Measurements from ENCODE around the gene GKN2.

The GKN2 gene

DNA sequence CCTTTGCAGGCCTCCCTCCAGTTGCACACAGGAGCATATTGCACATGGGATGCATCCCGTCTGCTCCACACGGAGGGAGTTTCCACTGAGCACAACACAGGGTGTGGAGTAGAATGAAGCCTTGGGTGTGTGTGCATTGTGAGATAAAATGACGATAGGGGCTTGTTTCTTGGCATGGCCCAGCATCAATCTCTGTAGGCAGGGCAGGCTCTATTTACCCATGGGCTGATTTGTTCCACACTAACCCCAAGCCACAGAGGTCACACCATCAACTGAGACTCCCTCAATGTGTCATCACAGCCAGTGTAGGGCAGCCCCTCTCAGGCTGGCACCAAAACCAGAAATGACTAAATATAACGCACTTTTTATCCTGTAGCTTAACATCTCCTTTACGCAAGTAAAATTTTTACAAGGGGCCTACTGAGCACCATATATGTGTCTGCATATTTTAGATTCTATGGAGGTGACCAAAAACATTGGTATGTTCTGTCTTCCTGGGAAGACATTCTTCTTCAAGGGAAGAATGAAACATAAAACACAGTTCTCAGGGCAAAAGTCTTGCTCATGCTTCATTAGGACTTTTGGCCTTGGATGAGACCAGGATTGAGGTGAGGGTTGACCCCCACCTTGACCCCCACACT lies 19.0 kb upstream of the GKN2 start:
- Histone ChIP-seq H3K4me3 (ENCODE audit: low read depth in 1 of 2, low read length in 1 of 2) (no peak overlapping the region), H3K4me1 (ENCODE audit: control insufficient read depth in 1 of 2, insufficient read depth in 1 of 2, low read depth in 1 of 2, low read length in 1 of 2) (no peaks in the 10 kb centered on the region), H3K27me3 (peaks cover 17% of the 10 kb centered on the region), H3K27ac (no peak overlapping the region), H3K9me3 (no peaks in the 10 kb centered on the region), H3K36me3 (no peaks in the 10 kb centered on the region)
- TF ChIP-seq, protein P1, sequence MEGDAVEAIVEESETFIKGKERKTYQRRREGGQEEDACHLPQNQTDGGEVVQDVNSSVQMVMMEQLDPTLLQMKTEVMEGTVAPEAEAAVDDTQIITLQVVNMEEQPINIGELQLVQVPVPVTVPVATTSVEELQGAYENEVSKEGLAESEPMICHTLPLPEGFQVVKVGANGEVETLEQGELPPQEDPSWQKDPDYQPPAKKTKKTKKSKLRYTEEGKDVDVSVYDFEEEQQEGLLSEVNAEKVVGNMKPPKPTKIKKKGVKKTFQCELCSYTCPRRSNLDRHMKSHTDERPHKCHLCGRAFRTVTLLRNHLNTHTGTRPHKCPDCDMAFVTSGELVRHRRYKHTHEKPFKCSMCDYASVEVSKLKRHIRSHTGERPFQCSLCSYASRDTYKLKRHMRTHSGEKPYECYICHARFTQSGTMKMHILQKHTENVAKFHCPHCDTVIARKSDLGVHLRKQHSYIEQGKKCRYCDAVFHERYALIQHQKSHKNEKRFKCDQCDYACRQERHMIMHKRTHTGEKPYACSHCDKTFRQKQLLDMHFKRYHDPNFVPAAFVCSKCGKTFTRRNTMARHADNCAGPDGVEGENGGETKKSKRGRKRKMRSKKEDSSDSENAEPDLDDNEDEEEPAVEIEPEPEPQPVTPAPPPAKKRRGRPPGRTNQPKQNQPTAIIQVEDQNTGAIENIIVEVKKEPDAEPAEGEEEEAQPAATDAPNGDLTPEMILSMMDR (IDR thresholded peaks at IDR 0.05) = no peak

DNA sequence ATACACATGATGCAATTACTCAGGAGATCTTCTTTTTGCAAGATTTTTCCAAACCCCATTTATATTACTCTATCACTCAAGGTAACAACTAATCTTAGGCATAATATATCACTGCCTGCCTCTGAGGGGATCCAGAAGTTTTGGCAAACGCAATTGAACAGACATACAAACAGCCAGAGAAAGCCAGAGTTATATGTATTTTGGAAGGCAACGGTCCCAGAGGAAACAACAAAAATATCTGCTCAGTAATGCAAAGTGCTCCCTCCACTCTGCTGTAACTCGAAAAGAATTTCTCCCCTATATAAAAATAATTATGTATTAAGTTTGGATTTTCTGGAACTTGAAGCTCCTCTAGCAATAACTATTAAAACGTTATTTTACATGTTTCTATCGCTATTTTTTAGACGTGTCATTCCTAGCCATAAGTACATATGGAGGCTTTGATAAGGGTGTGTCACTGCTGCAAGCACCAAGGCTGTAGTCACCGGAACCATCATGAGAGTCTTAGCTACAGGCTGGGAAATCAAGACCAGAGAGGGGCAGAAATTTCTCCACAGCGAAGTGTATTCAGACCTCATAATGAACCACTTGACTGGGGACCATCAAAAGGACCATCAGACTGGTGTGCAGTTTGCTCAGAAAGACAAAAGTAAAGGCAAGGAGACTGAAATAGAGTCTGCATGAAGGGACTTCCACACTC lies 18.0 kb upstream of the GKN2 start:
- no peak overlapping the region for H3K27ac ChIP-seq
- TF ChIP-seq, protein P1 (IDR thresholded peaks at IDR 0.05) = no peak
- no peaks in the 10 kb centered on the region for H3K36me3 ChIP-seq

DNA sequence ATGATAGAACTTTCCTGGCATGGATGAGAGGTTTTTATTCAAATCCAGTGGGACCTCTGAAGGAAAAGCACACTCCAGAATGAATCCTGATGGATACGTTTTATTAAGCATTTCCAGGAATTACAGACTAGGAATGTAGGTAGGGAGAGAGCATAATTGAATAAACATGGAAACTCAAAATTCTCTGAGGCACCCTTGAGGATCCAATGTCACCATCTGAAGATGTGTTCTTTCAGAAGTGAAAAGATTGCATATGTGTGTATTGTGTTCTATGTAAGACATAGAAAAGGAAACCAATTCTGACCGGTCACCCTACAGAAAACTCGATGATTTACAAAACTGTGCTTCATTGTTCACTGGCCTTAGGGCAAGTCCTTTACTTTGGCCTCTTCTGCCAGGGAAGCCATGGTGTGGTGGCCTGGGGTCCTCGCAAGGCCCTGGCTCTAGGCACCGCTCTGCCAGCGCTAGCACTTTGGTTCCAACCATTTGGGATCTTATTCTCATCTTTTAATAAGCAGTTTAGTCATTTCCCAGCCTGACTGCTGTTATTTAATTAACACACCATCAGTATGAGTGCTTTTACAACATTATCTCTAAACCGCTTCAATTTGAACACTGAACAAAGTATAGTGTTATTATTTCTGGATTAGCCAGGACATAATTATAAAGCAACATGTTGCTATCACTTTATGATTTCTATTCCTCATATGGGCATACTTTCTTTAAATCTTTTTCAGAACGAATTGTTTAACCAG lies 17.2 kb upstream of the GKN2 start:
- no peaks in the 10 kb centered on the region for H3K9me3 ChIP-seq
- H3K4me1 ChIP-seq (ENCODE audit: control insufficient read depth in 1 of 2, insufficient read depth in 1 of 2, low read depth in 1 of 2, low read length in 1 of 2) = no peaks in the 10 kb centered on the region
- H3K36me3 ChIP-seq = no peaks in the 10 kb centered on the region
- no peak overlapping the region for H3K27ac ChIP-seq
- peaks cover 6% of the 10 kb centered on the region for H3K27me3 ChIP-seq
- no peak overlapping the region for H3K4me3 ChIP-seq (ENCODE audit: low read depth in 1 of 2, low read length in 1 of 2)
- TF ChIP-seq, protein P1 (IDR thresholded peaks at IDR 0.05) = no peak

More for the DNA sequence above, 18.0 kb upstream of the GKN2 start:
- H3K4me3 ChIP-seq (ENCODE audit: low read depth in 1 of 2, low read length in 1 of 2) = no peak overlapping the region
- no peaks in the 10 kb centered on the region for H3K9me3 ChIP-seq
- H3K4me1 ChIP-seq (ENCODE audit: control insufficient read depth in 1 of 2, insufficient read depth in 1 of 2, low read depth in 1 of 2, low read length in 1 of 2) = no peaks in the 10 kb centered on the region
- H3K27me3 ChIP-seq = peaks cover 14% of the 10 kb centered on the region

DNA sequence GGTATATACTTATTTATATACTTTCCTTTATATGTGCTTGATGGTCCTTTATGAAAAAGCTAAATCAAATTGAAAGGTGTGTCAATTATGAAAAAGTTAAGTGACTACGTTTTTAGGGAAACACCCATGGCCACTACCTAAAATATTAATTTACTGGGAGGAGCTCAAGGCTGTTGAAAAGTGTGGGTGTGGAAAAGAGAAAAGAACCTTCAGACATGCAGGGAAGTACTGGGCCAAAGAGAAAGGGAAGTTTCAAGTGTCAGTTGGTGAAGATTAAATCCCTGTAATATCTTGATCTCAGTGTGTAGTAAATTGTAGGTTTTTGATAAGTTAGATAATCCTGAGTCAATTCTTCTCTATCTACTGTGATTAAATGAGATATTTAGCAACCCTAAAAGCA lies 15.5 kb upstream of the GKN2 start:
- no peaks in the 10 kb centered on the region for H3K4me1 ChIP-seq (ENCODE audit: control insufficient read depth in 1 of 2, insufficient read depth in 1 of 2, low read depth in 1 of 2, low read length in 1 of 2)
- H3K36me3 ChIP-seq = no peaks in the 10 kb centered on the region
- H3K27ac ChIP-seq = no peak overlapping the region
- H3K9me3 ChIP-seq = no peaks in the 10 kb centered on the region
- TF ChIP-seq, protein P1 (IDR thresholded peaks at IDR 0.05) = no peak
- no peak overlapping the region for H3K4me3 ChIP-seq (ENCODE audit: low read depth in 1 of 2, low read length in 1 of 2)
- H3K27me3 ChIP-seq = no peaks in the 10 kb centered on the region

DNA sequence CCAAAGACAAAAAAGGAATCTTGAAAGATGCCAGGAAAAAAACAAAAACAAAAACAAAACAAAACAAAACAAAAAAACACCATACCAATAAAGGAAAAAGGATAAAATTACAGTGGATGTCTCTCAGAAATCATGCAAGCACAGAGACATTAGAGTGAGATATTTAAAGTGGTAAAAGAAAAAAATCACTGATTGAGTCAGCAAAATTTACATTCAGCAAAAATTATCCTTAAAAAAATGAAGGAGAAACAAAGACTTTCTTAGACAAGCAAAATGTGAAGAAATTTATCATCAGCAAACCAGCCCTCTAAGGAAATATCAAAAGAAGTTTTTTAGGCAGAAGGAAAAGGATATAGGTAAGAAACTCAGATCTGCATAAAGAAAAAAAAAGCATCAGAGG lies 11.6 kb upstream of the GKN2 start:
- Histone ChIP-seq H3K4me1 (ENCODE audit: control insufficient read depth in 1 of 2, insufficient read depth in 1 of 2, low read depth in 1 of 2, low read length in 1 of 2) (no peaks in the 10 kb centered on the region), H3K27ac (no peak overlapping the region), H3K27me3 (no peaks in the 10 kb centered on the region), H3K36me3 (no peaks in the 10 kb centered on the region), H3K4me3 (ENCODE audit: low read depth in 1 of 2, low read length in 1 of 2) (no peak overlapping the region), H3K9me3 (no peaks in the 10 kb centered on the region)
- TF ChIP-seq, protein P1 (IDR thresholded peaks at IDR 0.05) = no peak
